Activated CD8-positive, alpha-beta memory T cell treated with anti-CD3 and anti-CD28 coated beads for 36 hours (primary cell): Measurements from ENCODE around the gene DGKD. TPM values are rescaled to one million over a fixed set of nuclear protein-coding genes. Genes with fewer than 3 reads are reported as not detected.

Experiments used
- CTCF ChIA-PET: fragments of 350-600 bp; sonication (Branson Sonifier 250); formaldehyde crosslinking; loops from one replicate; lab custom pipeline; 2021; ENCODE audit warnings: antibody characterized with exemption; lab: Charles Lee
- POLR2A ChIA-PET: fragments of 350-600 bp; sonication (Branson Sonifier 250); formaldehyde crosslinking; loops from one replicate; lab custom pipeline; 2021; ENCODE audit warnings: antibody characterized with exemption; lab: Charles Lee
- total RNA-seq, 2 experiments: library from RNA; stranded (reverse); gene quantifications; one replicate each; pipeline ENCODE4 v1.2.3, GENCODE V29; 2021

DGKD gene
- total RNA-seq, 2 experiments from 2014 or later = 49.5 to 58.8 TPM

DNA sequence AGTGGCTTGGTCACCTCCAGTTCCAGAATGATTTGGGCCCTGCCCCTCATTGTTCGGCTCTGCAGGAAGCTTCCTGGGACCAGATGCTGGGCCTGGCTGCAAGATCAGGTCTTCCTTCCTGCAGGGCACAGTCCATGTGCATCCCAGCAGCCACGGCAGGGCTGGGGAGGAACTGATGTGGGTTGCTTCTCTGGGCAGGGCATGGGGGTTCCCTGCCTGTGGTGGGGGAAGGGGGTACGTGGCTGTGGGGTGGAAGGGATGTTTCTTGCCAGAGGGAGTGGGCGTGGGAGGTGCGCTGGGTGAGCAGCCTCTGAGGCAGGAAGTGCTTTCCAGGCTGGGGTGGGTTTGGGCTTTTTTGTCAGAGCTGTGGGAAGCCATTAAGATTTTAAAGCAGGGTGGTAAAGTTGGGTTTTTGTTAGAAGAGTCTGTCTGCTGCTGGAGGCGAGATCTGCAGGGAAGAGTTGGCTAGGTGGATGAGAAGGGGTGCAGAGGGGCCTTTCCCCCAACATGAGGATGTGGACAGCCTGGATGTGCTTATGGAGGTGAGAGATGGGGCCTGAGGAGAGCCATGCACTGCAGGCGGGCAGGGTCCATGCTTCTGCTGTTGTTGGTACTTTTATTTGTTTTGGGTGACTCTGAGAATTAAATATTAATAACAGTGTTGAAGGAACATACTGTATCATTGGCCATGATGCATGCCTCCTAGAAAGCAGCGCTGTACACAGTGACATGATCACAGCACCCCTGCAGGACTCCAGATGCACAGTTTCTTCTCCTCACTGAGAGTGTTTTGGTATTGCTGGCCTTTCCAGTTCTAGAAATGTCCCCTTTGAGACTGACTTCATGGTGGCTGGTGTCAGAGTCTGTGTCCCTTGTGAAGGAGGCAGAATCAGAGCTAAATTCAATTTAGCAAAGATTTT is 45.3 kb downstream of the DGKD start:
- ChIA-PET CTCF (interaction anchor here (1.7 kb wide), 1 partner anchor 44 kb away, joined by 6 read pairs; no protein-coding TSS in a partner anchor), POLR2A (no interaction called here)

- ChIA-PET POLR2A (no interaction called here), CTCF (interaction anchor here (1.7 kb wide), 1 partner anchor 43 kb away, joined by 6 read pairs; no protein-coding TSS in a partner anchor)
Measured at GRCh38 chr2:233400341-233400740, 46.0 kb downstream of the DGKD start.

DNA sequence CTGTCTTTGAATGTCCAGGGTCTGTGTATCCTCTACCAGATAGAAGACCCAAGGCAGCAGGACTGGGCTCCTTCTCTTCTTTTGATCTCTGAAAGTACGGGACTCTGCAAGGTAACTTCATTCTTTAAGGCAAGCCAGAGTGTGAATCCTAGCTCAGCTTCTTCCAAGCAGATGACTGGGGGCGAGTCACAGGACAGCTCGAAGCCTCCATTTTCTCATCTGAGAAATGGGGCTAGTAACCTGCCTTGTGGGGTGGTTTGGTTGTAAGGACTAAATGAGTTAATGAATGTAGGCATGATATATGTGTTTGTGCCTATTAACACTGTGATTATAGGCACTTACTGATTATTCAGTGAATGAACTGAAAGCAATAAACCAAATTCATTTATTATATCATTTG is 46.7 kb downstream of the DGKD start:
- CTCF ChIA-PET = no interaction called here
- POLR2A ChIA-PET = no interaction called here

DNA sequence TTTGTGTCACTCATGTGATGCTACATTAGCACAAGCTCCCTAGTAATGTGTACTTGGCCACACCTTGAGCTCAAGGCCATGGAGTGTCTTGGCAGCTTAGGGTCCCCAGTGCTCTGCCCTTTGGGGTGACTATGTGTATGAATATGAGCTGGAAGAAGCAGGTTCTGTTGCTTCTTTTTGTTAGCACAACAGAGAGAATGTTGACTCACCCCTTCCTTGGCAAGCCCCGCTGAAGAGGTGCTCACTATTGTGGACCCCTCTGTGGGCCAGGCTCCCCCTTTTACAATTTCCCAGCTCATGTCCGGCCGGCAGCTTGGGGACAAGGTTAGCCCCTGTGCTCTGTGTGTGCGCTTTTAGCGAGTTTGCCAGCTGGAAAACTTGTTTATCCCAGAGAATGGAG is 48.1 kb downstream of the DGKD start:
- POLR2A ChIA-PET = no interaction called here
- CTCF ChIA-PET = interaction anchor here (0.7 to 3.8 kb wide), 2 partner anchors 42 to 49 kb away, joined by 3 to 41 read pairs; no protein-coding TSS in a partner anchor

DNA sequence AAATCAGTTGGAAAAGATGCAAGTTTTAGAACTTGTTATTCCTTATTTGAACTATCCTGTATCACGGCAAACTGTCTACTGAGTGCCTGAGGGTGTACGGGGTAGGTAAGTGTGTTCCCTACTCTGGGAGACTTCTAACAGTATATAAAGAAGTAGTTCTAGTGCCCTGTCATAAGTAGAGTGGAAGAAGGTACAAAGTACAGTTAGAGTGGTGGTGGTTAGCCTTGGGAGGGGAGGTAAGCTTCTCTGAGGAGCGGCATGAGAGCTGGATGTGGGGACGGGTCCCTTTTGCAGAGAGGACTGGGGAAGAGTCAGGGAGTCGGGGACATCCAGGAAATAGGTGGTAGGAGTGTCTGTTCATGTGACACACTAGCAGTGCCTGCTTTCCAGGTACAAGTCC is 48.5 kb downstream of the DGKD start:
- ChIA-PET POLR2A (no interaction called here), CTCF (interaction anchor here (1.9 to 3.8 kb wide), 4 partner anchors 17 to 41 kb away, joined by 5 to 41 read pairs (median 12); no protein-coding TSS in a partner anchor)

- CTCF ChIA-PET = interaction anchor here (1.0 to 3.8 kb wide), 12 partner anchors 10 to 62 kb away, joined by 3 to 41 read pairs (median 5); no protein-coding TSS in a partner anchor
- POLR2A ChIA-PET = no interaction called here
Measured at GRCh38 chr2:233404222-233404621, 49.9 kb downstream of the DGKD start.

- CTCF ChIA-PET = interaction anchor here (1.2 to 2.6 kb wide), 4 partner anchors 8 to 36 kb away, joined by 3 to 7 read pairs (median 4); no protein-coding TSS in a partner anchor
Measured at GRCh38 chr2:233406865-233407264, 52.6 kb downstream of the DGKD start.

GRCh38 chr2:233407771-233408181 is 53.5 kb downstream of the DGKD start:
- ChIA-PET CTCF (interaction anchor here (1.0 to 1.5 kb wide), 3 partner anchors 9 to 36 kb away, joined by 3 to 4 read pairs (median 3); no protein-coding TSS in a partner anchor), POLR2A (no interaction called here)

More at GRCh38 chr2:233406865-233407264, 52.6 kb downstream of the DGKD start:
- POLR2A ChIA-PET = no interaction called here

- ChIA-PET CTCF (interaction anchor here (1.2 to 1.5 kb wide), 2 partner anchors 8 to 10 kb away, joined by 3 read pairs; no protein-coding TSS in a partner anchor), POLR2A (no interaction called here)
Measured at GRCh38 chr2:233408366-233409285, 54.3 kb downstream of the DGKD start.

GRCh38 chr2:233409286-233409991 is 55.1 kb downstream of the DGKD start:
- CTCF ChIA-PET = interaction anchor here (0.6 to 1.1 kb wide), 3 partner anchors 34 to 543 kb away, joined by 3 to 8 read pairs (median 3); no protein-coding TSS in a partner anchor
- POLR2A ChIA-PET = no interaction called here

DNA sequence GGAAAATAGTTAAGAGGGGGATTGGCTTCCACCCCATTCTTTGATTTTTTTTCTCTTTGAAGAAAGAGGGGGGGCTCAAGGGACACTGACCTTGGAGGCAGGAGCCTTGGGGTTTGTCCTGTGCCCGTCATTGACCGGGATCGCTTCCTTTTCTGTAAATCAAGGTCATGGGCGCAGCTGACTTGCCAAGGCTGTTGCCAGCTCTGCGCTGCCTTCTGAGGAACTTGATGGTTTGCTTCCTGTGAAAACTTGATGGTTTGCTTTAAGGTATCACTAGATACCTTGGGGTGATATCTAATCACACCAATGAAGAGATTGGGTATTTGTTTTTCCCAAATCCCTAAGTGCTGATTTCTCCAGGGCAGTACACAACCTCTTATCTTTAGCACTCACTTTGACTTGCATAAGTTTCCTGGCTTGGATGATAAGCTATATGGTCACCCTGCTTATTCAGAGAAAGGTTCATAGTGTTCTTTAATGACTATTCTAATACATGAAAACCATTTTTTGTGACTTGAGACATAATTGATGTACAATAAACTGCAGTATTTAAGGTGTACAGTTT is 56.0 kb downstream of the DGKD start:
- ChIA-PET POLR2A (no interaction called here), CTCF (interaction anchor here (0.6 to 1.1 kb wide), 3 partner anchors 34 to 544 kb away, joined by 3 to 8 read pairs (median 3); no protein-coding TSS in a partner anchor)

DNA sequence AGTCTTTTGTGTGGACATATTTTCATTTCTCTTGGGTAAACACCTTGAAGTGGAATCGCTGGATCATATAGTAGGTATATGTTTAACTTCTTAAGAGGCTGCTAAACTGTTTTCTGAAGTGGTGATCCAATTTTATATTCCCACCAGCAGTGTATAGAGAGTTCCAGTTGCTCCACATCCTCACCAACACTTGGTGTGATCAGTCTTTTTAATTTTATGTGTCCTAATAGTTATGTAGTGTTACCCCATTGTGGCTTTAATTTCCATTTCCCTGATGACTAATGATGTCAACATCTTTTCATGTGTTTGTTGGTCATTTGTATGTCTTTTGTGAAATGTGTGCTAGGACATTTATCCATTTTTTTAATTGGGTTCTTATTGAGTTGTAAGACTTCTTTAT is 56.9 kb downstream of the DGKD start:
- ChIA-PET POLR2A (no interaction called here), CTCF (no interaction called here)

DNA sequence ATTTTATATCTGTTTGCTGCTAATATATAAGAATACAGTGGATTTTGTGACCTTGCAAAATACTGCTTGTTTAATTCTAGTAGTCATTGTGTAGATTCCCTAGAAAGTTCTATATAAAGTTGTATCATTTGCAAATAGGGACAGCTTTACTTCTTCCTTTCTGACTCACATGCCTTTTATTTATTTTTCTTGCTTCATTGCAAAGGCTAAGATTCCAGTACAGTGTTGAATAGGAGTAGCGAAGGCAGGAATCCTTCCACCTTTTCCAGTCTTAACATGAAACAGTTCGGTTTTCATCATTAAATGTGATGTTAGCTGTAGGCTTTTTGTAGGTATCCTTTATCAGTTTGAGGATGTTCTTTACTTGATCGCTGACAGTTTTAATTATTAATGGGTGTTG is 58.1 kb downstream of the DGKD start:
- ChIA-PET POLR2A (no interaction called here), CTCF (no interaction called here)

DNA sequence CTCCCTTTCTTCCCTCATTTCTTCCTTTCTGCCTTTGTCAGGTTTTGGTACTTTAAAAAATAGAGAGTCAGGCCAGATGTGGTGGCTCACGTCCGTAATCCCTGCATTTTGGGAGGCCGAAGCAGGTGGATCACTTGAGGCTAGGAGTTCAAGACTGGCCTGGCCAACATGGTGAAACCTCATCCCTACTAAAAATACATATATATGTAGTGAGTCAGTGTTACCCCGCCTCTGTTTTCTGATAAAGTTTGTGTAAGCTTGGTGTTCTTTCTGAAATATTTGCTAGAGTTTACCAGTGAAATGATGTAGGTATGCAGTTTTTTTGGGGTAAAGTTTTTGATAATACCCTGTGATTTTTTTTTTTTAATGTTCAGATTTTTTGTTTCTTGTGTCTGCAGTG is 58.8 kb downstream of the DGKD start:
- ChIA-PET POLR2A (no interaction called here), CTCF (interaction anchor here (1.3 to 1.9 kb wide), 2 partner anchors 13 to 31 kb away, joined by 3 to 8 read pairs; no protein-coding TSS in a partner anchor)

DNA sequence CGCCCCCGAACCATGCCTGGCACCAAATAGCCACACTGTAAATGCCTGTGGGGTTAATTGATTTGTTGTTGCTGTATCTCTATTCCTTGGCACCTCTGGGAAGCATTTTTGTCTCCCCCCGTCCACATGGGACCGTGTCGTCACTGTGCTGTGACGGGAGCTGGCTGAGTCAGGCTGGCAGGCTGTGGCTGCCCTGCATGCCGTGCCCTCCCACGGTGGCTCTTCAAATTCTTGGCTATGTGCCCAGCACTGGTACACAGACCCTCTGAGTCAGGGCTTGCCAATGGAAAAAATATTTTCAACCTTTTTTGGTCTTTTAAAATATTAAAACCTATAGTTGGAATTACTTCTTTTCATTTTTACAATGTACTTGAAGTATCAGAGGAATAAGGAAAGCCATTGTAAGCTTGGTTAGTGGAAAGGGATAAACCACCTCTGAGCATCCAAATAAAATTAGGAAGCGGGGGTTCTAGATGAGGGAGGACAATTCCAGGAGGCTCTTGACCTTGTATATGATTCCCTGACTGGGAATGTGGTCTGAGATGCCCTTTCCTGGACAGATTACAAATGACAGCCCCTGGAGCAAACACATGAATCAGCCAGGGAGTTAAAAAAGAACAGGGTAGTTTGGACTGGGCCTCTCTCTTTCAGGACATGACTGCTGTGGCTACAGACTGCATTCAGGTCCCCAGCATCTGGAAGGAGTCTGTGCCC is 59.4 kb downstream of the DGKD start:
- ChIA-PET CTCF (interaction anchor here (1.3 to 2.4 kb wide), 3 partner anchors 9 to 30 kb away, joined by 3 to 8 read pairs (median 8); no protein-coding TSS in a partner anchor), POLR2A (no interaction called here)

DNA sequence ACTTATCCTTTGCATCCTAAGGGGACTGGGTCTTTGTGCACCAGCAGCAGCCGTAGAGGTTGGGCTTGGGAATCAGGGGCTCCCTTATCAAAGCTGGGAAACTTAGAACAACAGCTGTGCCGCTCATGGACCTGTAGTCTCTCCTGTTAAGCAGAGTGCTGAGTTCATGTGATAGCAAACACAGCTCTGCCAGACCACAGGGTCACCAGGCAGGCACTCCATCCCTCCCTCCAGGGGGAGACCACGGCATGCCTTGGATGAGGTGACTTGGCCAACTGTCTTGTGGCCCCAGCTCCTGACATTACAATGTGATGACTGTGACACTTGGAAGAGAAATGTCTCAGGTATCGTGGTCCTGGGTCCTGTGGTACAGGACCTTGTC is 60.0 kb downstream of the DGKD start:
- POLR2A ChIA-PET = no interaction called here
- CTCF ChIA-PET = interaction anchor here (1.3 to 2.4 kb wide), 4 partner anchors 8 to 29 kb away, joined by 3 to 8 read pairs (median 6); no protein-coding TSS in a partner anchor
